ENCODE data around the gene CAV2.

CAV2 gene

GRCh38 chr7:116494472-116494871 is 5.1 kb upstream of the CAV2 start:
- DNase-seq (ENCODE audit: low read depth in 2 of 2, low spot score in 1 of 2) = no peak

GRCh38 chr7:116495736-116496135 is 3.8 kb upstream of the CAV2 start:
- no peak for DNase-seq (ENCODE audit: low read depth in 2 of 2, low spot score in 1 of 2)

- DNase-seq (ENCODE audit: low read depth in 2 of 2, low spot score in 1 of 2) = no peak
Measured at GRCh38 chr7:116496653-116497052, 2.9 kb upstream of the CAV2 start.

GRCh38 chr7:116497708-116498107 is 1.8 kb upstream of the CAV2 start:
- no peak for DNase-seq (ENCODE audit: low read depth in 2 of 2, low spot score in 1 of 2)

- DNase-seq (ENCODE audit: low read depth in 2 of 2, low spot score in 1 of 2) = no peak
Measured at GRCh38 chr7:116500078-116500853, 728 bp downstream of the CAV2 start.

GRCh38 chr7:116501425-116502167 is 2.1 kb downstream of the CAV2 start:
- DNase-seq (ENCODE audit: low read depth in 2 of 2, low spot score in 1 of 2) = no peak

GRCh38 chr7:116502201-116503096 is 2.9 kb downstream of the CAV2 start:
- DNase-seq (ENCODE audit: low read depth in 2 of 2, low spot score in 1 of 2) = no peak

GRCh38 chr7:116503835-116504234 is 4.3 kb downstream of the CAV2 start:
- DNase-seq (ENCODE audit: low read depth in 2 of 2, low spot score in 1 of 2) = no peak

GRCh38 chr7:116505278-116505677 is 5.7 kb downstream of the CAV2 start:
- no peak for DNase-seq (ENCODE audit: low read depth in 2 of 2, low spot score in 1 of 2)

- DNase-seq (ENCODE audit: low read depth in 2 of 2, low spot score in 1 of 2) = no peak
Measured at GRCh38 chr7:116505823-116506222, 6.3 kb downstream of the CAV2 start.

GRCh38 chr7:116509982-116510579 is 10.5 kb downstream of the CAV2 start:
- DNase-seq (ENCODE audit: low read depth in 2 of 2, low spot score in 1 of 2) = no peak

- DNase-seq (ENCODE audit: low read depth in 2 of 2, low spot score in 1 of 2) = no peak
Measured at GRCh38 chr7:116510795-116511194, 11.3 kb downstream of the CAV2 start.

- no peak for DNase-seq (ENCODE audit: low read depth in 2 of 2, low spot score in 1 of 2)
Measured at GRCh38 chr7:116511552-116512519, 12.3 kb downstream of the CAV2 start.

GRCh38 chr7:116512520-116513188 is 13.1 kb downstream of the CAV2 start:
- DNase-seq (ENCODE audit: low read depth in 2 of 2, low spot score in 1 of 2) = no peak

GRCh38 chr7:116515584-116515983 is 16.0 kb downstream of the CAV2 start:
- DNase-seq (ENCODE audit: low read depth in 2 of 2, low spot score in 1 of 2) = no peak

- DNase-seq (ENCODE audit: low read depth in 2 of 2, low spot score in 1 of 2) = no peak
Measured at GRCh38 chr7:116516324-116516723, 16.8 kb downstream of the CAV2 start.

GRCh38 chr7:116517626-116518025 is 18.1 kb downstream of the CAV2 start:
- no peak for DNase-seq (ENCODE audit: low read depth in 2 of 2, low spot score in 1 of 2)

- no peak for DNase-seq (ENCODE audit: low read depth in 2 of 2, low spot score in 1 of 2)
Measured at GRCh38 chr7:116518961-116519360, 19.4 kb downstream of the CAV2 start.

GRCh38 chr7:116521046-116521664 is 21.6 kb downstream of the CAV2 start:
- DNase-seq (ENCODE audit: low read depth in 2 of 2, low spot score in 1 of 2) = no peak

Data from stimulated activated CD8-positive, alpha-beta memory T cell treated with anti-CD3 and anti-CD28 coated beads, Interleukin-4, amount 100 ng/mL, for 1 hour (primary cell).